Jurkat, Clone E6-1 (cell line): ENCODE data around the gene TGFB1.
A peak's percentile ranks its signal among the peaks of the same experiment; 100 is the strongest.
"Not testable (repeated sequence)": the region's sequence is repeated elsewhere in the genome, so short reads cannot be mapped to it uniquely, and the experiment has no call there.

Experiments used
- DNase-seq: peaks from one replicate; pipeline ENCODE4 v3.0.0-alpha.2; 2011; ENCODE audit warnings: low read depth, low spot score
- H3K4me3 ChIP-seq: 2 replicates; pipeline ENCODE4 v1.5.1; 2011; ENCODE audit warnings: mild to moderate bottlenecking, low read length, control low read depth, moderate library complexity

Gene TGFB1

DNA sequence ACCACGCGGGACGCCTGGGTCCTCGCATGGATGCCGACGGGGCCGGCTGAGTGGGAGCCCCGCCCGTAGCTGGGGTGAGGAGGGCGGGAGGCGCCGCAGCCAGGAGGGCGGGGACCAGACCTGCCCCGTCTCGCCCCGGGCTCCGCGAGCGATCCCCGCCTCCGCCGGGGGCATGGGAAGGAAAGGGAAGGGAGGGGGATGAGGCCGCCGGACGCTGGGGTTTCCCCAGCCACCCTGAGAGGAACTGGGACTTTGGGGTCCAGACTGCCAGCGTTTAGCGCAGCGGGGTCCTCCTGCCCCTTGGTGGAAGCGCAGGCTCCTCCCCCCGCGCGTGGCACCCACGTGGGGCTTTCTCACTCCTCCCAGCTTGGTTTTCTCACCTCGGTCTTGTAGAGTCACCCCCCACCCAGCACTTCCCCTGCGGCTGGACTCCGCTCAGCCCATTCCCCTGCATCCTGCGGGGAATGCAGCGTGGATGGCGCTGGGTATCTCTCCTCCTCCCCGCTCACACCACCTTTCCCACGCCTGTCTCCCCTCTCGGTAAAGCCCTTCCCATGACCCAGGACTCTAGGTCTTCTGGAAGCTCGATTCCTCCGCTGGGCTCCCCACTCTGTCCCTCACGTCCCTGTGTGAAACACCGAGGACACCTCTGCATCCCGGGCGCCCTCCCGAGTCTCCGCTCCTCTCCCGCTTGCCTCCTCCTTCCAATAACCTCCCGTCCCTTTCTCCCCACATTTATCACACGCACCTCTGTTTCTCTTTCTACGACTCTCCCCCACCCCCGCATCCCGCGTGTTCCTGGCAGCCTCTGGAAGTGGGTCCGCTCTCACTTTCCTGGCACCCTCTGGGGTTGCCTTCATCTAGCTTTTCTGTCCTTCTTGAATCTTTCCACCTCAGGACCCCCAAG lies 2.1 kb downstream of the TGFB1 start:
- peak overlapping the region; percentile 81 for H3K4me3 ChIP-seq
- no peak for DNase-seq

- no peak overlapping the region for H3K4me3 ChIP-seq
- no peak for DNase-seq
Observed at GRCh38 chr19:41350735-41351338, 2.9 kb downstream of the TGFB1 start.

DNA sequence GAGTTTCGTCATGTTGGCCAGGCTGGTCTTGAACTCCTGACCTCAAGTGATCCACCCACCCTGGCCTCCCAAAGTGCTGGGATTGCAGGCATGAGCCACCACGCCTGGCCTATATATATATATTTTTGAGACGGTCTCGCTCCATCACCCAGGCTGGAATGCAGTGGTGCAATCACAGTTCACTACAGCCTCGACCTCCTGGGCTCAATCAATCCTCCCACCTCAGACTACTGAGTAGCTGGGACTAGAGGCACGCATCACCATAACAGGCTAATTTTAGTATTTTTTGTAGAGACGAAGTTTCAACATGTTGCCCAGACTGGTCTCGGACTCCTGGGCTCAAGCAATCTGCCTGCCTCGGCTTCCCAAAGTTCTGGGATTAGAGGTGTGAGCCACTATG lies 6.8 kb downstream of the TGFB1 start:
- H3K4me3 ChIP-seq, DNase-seq: not testable (repeated sequence)

- no peak overlapping the region for H3K4me3 ChIP-seq
- DNase-seq = no peak
Observed at GRCh38 chr19:41344162-41344561, 9.6 kb downstream of the TGFB1 start.

- no peak for DNase-seq
Observed at GRCh38 chr19:41341669-41342490, 11.8 kb downstream of the TGFB1 start.

GRCh38 chr19:41339936-41340335 lies 13.8 kb downstream of the TGFB1 start:
- no peak for DNase-seq
- H3K4me3 ChIP-seq = no peak overlapping the region

More at GRCh38 chr19:41341669-41342490, 11.8 kb downstream of the TGFB1 start:
- H3K4me3 ChIP-seq = no peak overlapping the region

DNA sequence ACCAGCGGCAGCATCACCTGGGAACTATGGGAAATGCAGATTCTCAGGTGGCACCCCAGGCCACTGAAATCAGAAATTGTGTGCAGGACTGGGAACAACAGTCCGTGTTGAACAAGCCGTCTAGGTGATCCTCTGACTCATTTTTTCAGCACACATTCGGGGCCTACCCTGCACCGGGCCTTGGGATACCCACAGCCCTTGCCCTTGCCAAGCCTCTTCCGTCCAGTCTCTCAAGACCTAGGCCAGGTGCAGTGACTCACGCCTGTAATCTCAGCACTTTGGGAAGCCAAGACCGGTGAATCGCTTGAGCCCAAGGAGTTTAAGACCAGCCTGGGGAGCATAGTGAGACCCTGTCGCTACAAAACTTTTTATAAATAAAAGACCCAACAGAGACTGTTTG lies 18.3 kb downstream of the TGFB1 start:
- DNase-seq = no peak

DNA sequence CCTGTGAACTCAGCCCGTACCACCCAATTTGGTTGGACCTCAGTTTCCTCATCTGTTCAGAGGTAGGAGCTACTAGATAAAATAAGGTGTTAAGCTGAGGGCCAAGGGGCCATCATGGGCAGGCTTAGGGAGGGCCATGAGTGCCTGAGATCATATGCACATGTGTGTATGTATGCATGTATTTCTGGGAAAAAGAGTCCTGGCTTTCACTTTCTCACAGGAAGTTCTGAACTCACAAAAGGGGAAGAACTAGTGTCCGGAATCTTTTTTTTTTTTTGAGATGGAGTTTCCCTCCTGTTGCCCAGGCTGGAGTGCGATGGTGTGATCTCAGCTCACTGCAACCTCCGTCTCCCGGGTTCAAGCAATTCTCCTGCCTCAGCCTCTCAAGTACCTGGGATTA lies 18.9 kb downstream of the TGFB1 start:
- DNase-seq = no peak
- no peak overlapping the region for H3K4me3 ChIP-seq

More for the DNA sequence above, 18.3 kb downstream of the TGFB1 start:
- H3K4me3 ChIP-seq = no peak overlapping the region

GRCh38 chr19:41332468-41332867 lies 21.3 kb downstream of the TGFB1 start:
- DNase-seq = no peak
- no peak overlapping the region for H3K4me3 ChIP-seq

GRCh38 chr19:41332000-41332399 lies 21.7 kb downstream of the TGFB1 start:
- no peak overlapping the region for H3K4me3 ChIP-seq
- no peak for DNase-seq

DNA sequence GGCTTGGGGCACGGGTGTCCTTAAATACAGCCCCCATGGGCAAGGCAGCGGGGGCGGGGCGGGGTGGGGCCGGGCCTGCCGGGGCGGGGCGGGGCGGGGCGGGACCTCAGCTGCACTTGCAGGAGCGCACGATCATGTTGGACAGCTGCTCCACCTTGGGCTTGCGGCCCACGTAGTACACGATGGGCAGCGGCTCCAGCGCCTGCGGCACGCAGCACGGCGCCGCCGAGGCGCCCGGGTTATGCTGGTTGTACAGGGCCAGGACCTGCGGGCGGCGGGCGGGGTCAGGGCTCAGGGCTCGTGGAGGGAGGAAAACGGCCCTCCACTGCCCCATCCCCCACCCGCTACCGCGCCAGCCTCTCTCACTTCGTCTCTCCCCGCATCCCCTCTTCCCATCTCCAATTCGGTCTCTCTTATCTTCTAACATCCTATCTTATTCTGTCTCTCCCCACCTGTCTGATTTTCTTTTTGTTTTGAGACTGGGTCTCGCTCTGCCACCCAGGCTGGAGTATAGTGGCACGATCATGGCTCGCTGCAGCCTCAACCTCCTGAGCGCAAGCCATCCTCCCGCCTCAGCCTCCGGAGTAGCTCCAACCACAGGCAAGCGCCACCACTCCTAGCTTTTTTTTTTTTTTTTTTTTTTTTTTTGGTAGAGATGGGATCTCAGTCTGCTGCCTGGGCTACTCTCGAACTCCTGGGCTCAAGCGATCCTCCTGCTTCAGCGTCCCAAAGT lies 22.6 kb downstream of the TGFB1 start:
- H3K4me3 ChIP-seq = no peak overlapping the region
- DNase-seq = no peak

DNA sequence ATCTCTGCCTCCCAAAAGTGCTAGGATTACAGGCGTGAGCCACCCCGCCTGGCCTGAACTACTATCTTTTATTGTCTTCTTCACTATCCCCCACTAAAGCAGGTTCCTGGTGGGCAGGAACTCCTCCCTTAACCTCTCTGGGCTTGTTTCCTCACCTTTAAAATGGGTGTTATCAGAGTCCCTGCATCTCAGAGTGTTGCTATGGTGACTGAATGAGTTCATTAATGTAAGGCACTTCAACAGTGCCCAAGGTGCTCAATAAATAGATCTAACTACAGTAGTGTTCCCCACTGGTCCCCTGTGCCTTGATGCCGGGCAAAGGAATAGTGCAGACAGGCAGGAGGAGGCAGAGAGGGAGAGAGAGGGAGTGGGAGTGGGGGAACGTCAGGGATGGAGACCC lies 23.2 kb downstream of the TGFB1 start:
- DNase-seq = no peak
- no peak overlapping the region for H3K4me3 ChIP-seq

DNA sequence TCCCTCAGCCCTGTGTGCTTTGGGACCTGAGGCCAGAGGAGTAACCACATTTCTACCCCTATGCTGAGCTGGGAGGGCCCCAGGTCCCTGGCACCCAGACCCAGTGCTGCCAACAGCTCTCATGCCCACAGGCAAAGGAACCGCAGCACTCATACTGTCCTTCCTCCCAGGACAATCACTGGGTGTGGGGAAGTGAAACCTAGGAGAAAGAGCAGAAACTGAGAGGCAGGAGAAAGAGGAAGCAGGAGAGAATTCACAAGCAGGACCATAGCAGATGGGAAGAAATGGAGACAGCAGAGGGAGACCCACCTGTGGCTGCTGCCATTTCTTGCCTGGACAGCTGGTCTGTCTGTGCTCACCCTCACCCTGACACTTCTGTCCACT lies 24.9 kb downstream of the TGFB1 start:
- no peak overlapping the region for H3K4me3 ChIP-seq
- DNase-seq = no peak

GRCh38 chr19:41328157-41328841 lies 25.4 kb downstream of the TGFB1 start:
- no peak for DNase-seq
- no peak overlapping the region for H3K4me3 ChIP-seq

- DNase-seq = no peak
- H3K4me3 ChIP-seq = no peak overlapping the region
Observed at GRCh38 chr19:41327576-41328156, 26.1 kb downstream of the TGFB1 start.

DNA sequence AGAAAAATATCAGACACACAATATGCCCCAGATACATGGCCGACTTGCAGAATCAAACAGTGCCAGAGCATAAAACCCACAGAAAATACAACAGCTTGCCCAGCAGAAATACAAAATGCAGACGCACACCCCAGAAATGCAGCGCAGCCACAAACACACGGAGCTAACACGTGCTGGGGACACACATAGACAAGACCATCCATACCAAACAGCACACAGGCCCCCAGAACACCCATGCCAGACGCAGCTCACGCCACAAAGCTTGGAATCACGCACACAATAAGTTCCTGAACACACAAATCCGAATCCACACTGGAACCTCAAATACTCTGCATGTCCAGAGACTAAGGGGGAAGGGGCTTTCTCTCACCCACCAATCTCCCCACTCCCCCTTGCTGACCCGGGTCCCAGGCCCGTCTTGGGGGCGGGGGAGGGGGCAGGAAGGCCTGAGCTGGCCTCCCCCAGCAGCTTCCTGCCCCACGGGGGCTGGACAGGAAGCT lies 26.6 kb downstream of the TGFB1 start:
- DNase-seq = no peak
- no peak overlapping the region for H3K4me3 ChIP-seq

DNA sequence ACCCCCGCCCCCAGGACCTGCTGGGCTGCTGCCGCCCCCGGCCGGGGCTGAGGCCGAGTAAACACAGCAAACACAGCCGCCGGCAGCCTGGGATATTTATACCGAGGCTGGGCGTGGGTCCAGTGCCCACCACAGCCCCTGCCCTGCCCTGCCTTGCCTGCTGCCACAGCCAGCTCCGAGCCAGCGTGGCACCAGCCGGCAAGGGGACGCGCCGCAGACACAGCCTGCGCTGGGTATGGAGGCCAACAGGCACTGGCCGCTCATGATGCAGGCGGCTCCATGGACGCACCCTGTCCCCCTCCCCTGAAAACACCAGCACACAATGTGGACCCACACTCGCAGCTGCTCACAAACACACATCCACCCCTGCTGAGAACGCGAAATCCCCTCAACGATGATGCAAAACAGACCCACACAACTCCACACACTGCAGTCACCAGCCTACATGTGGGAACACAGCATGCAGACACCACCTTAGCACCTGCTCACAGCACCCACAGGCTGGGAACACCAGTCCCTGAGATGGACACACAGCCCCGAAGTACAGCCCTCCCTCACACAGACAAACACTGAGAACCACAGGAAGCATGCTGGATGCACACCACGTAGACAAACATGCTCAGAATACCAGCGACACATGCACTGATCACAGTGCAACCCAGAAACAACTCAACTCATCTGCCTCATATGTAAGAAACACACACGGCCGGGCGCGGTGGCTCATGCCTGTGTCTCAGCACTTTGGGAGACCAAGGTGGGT lies 27.6 kb downstream of the TGFB1 start:
- DNase-seq = no peak
- H3K4me3 ChIP-seq = no peak overlapping the region

- H3K4me3 ChIP-seq = no peak overlapping the region
- DNase-seq = no peak
Observed at GRCh38 chr19:41325640-41325946, 28.1 kb downstream of the TGFB1 start.
